GM12864 (cell line): ENCODE data around the gene CTSD.

Experiments used
- DNase-seq: peaks from one replicate; pipeline ENCODE4 v3.0.0-alpha.2; 2011; ENCODE audit warnings: low read depth
- H3K4me3 ChIP-seq: 2 replicates; pipeline ENCODE4 v1.5.1; 2011; ENCODE audit warnings: mild to moderate bottlenecking, low read depth, low read length, control low read depth
- TF ChIP-seq, protein P1 (sequence below): IDR thresholded peaks from 2 replicates; pipeline ENCODE4 v1.5.1; 2011; ENCODE audit warnings: low read depth, mild to moderate bottlenecking, moderate library complexity, low read length, control low read depth, inconsistent platforms; ENCODE audit errors: missing control alignments

Gene CTSD

GRCh38 chr11:1803246-1803645 is 39.5 kb upstream of the CTSD start:
- H3K4me3 ChIP-seq = no peak overlapping the region
- TF ChIP-seq, protein P1, sequence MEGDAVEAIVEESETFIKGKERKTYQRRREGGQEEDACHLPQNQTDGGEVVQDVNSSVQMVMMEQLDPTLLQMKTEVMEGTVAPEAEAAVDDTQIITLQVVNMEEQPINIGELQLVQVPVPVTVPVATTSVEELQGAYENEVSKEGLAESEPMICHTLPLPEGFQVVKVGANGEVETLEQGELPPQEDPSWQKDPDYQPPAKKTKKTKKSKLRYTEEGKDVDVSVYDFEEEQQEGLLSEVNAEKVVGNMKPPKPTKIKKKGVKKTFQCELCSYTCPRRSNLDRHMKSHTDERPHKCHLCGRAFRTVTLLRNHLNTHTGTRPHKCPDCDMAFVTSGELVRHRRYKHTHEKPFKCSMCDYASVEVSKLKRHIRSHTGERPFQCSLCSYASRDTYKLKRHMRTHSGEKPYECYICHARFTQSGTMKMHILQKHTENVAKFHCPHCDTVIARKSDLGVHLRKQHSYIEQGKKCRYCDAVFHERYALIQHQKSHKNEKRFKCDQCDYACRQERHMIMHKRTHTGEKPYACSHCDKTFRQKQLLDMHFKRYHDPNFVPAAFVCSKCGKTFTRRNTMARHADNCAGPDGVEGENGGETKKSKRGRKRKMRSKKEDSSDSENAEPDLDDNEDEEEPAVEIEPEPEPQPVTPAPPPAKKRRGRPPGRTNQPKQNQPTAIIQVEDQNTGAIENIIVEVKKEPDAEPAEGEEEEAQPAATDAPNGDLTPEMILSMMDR = no peak
- DNase-seq = no peak

DNA sequence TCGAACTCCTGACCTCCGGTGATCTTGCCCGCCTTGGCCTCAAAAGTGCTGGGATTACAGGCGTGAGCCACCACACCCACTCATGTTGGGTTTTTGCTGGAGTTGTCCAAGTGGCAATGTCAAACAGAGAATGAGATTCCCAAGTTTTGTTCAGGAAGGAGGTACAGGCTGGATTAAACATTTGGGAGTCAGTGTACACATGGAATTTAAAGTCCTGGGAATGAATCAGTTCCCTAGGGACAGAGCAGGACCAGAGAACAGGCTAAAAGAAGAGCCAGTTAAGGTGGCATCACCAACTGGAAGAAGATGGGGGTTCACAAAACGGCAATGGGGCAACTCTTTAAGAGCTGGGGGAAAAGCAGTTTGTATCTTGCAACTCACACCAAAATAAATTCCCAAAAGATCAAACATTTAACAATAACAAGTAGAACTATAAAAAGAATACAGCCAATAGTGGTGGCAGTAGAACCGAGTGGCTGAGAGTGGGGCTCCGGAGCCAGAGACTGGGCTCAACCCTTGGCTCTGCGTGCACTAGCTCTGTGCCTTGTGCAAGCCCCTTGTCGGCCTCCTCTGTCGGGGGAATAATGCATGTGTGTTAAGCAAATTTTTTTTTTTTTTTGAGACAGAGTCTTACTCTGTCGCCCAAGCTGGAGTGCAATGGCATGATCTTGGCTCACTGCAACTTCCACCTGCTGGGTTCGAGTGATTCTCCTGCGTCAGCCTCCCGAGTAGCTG is 33.8 kb upstream of the CTSD start:
- no peak for DNase-seq
- no peak overlapping the region for H3K4me3 ChIP-seq
- TF ChIP-seq, protein P1 = no peak

DNA sequence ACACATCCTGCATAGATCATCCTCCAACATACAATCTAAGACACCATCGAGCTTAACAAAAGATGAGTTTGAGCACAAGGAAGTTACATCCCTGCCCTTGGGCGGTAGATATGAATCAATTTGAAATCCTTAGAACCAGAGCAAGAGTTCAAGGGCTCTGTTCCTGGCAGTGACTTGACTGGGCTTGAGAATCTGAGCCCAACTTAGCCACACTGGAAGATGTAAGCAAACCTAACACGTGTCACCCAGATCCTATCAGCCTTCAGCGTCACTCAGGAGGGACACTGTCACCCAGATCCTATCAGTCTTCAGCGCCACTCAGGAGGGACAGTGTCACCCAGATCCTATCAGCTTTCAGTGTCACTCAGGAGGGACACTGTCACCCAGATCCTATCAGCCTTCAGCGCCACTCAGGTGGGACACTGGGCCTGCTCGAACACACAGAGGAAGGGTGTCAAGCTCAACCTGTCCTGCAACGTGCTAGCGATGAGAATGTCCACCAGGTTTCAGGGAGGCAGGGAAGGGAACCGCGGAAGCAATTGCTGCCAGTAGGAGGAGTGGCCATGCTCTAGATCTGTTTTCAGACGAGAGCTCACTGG is 32.8 kb upstream of the CTSD start:
- no peak overlapping the region for H3K4me3 ChIP-seq
- DNase-seq = no peak
- TF ChIP-seq, protein P1 = no peak

- no peak overlapping the region for H3K4me3 ChIP-seq
- no peak for DNase-seq
- TF ChIP-seq, protein P1 = no peak
Measured at GRCh38 chr11:1793081-1793480, 29.4 kb upstream of the CTSD start.

DNA sequence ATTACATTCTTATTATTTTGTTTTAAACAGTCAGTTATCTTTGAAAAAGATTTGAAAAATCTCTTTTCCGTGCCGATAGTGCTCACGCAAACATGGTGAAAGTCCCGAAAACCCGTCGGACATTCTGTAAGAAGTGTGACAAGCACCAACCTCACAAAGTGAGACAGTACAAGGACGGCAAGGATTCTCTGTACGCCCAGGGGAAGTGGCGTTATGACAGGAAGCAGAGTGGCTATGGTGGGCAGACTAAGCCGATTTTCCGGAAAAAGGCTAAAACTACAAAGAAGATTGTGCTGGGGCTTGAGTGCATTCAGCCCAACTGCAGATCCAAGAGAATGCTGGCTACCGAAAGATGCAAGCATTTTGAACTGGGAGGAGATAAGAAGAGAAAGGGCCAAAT is 28.7 kb upstream of the CTSD start:
- no peak overlapping the region for H3K4me3 ChIP-seq
- no peak for DNase-seq
- TF ChIP-seq, protein P1 = no peak

DNA sequence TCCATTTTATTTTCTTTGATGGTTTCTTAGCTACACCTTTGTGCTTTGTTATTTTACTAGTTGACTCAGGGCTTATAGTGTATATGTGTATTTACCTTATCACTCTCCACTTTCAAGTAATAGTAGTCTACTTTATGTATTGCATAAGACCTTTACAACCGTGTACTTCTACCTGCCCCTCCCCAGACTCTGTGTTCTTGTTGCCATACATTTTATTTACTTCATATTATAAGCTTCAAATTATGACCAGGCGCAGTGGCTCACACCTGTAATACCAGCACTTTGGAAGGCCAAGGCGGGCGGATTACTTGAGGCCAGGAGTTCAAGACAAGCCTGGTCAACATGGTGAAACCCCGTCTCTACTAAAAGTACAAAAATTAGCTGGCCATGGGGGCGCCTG is 28.2 kb upstream of the CTSD start:
- H3K4me3 ChIP-seq = no peak overlapping the region
- DNase-seq = no peak
- TF ChIP-seq, protein P1 = no peak

DNA sequence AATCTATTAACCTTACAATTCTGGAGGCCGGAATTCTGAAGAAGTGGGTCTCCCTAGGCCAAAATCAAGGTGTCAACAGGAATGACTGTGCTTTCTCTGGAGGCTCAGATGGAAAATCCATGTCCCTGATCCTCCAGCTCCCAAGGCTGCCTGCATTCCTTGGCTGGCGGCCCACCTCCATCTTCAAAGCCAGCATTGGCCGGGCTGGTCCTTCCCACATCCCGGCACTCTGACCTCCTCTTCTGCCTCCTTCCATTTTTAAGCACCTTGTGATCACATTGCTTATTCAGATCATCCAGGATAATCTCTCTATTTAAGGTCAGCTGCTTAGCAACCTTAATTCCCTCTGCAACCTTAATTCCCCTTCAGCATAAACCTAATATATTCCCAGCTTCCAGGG is 22.7 kb upstream of the CTSD start:
- TF ChIP-seq, protein P1 = no peak
- H3K4me3 ChIP-seq = no peak overlapping the region
- DNase-seq = no peak
